Parathyroid adenoma (tissue), 2 donors: ENCODE results near the gene C19orf73.

ENCODE experiments used
- H2AFZ ChIP-seq: fragments of 300-600 bp; sonication (generic); one replicate; pipeline ENCODE4 v1.7.0; 2017; ENCODE audit warnings: antibody characterized with exemption, mild to moderate bottlenecking
- H3K27ac ChIP-seq: fragments of 300-600 bp; sonication (generic); one replicate; pipeline ENCODE4 v1.7.0; 2017
- H3K27me3 ChIP-seq: fragments of 300-600 bp; sonication (generic); one replicate; pipeline ENCODE4 v1.7.0; 2017; ENCODE audit warnings: low read length; ENCODE audit not compliant: control insufficient read depth, insufficient read depth
- H3K36me3 ChIP-seq: fragments of 300-600 bp; sonication (generic); one replicate; pipeline ENCODE4 v1.7.0; 2017; ENCODE audit warnings: low read length; ENCODE audit not compliant: control insufficient read depth, insufficient read depth
- H3K4me1 ChIP-seq: fragments of 300-600 bp; sonication (generic); one replicate; pipeline ENCODE4 v1.7.0; 2017; ENCODE audit warnings: control low read depth
- H3K4me2 ChIP-seq: fragments of 300-600 bp; sonication (generic); one replicate; pipeline ENCODE4 v1.7.0; 2017; ENCODE audit warnings: low read length
- H3K4me3 ChIP-seq: fragments of 300-600 bp; sonication (generic); one replicate; pipeline ENCODE4 v1.7.0; 2017; ENCODE audit warnings: low read depth, low read length
- H3K79me2 ChIP-seq: fragments of 300-600 bp; sonication (generic); one replicate; pipeline ENCODE4 v1.7.0; 2017; ENCODE audit warnings: control low read depth
- H3K9ac ChIP-seq: fragments of 300-600 bp; sonication (generic); one replicate; pipeline ENCODE4 v1.7.0; 2017; ENCODE audit warnings: mild to moderate bottlenecking
- H3K9me3 ChIP-seq: fragments of 300-600 bp; sonication (generic); one replicate; pipeline ENCODE4 v1.7.0; 2017; ENCODE audit warnings: low read length; ENCODE audit not compliant: control insufficient read depth
- TF ChIP-seq, protein P1 (sequence below): fragments of 300-600 bp; sonication (generic); IDR thresholded peaks from one replicate; pipeline ENCODE4 v1.7.0; 2017; ENCODE audit warnings: antibody characterized with exemption, mild to moderate bottlenecking
- donor health status: primary hyperparathyroidism.

C19orf73 gene

DNA sequence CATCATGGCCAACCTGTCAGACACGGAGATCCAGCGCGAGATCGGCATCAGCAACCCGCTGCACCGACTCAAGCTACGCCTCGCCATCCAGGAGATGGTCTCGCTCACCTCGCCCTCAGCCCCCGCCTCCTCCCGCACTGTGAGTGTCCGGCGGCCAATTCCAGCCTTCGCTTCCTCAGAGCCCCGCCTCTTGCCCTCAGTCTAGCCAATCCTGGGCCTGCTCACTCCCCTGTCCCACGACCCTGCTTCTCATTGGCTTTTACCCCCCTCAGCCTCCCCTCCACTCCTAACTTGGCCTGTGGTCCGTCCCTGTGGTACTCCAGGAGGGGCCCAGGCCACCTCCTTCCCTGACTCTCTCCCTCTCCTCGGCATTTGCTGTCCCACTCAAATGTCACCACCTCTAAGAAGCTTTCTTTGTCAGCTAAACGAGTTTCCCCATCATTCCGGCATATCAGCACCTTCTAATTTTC, 24.0 kb upstream of the C19orf73 start:
- H3K4me2 ChIP-seq = peak overlapping the region; percentile 99
- TF ChIP-seq, protein P1, sequence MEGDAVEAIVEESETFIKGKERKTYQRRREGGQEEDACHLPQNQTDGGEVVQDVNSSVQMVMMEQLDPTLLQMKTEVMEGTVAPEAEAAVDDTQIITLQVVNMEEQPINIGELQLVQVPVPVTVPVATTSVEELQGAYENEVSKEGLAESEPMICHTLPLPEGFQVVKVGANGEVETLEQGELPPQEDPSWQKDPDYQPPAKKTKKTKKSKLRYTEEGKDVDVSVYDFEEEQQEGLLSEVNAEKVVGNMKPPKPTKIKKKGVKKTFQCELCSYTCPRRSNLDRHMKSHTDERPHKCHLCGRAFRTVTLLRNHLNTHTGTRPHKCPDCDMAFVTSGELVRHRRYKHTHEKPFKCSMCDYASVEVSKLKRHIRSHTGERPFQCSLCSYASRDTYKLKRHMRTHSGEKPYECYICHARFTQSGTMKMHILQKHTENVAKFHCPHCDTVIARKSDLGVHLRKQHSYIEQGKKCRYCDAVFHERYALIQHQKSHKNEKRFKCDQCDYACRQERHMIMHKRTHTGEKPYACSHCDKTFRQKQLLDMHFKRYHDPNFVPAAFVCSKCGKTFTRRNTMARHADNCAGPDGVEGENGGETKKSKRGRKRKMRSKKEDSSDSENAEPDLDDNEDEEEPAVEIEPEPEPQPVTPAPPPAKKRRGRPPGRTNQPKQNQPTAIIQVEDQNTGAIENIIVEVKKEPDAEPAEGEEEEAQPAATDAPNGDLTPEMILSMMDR = no peak
- H3K36me3 ChIP-seq = no peaks in the 10 kb centered on the region
- peak overlapping the region; percentile 70 for H2AFZ ChIP-seq
- no peaks in the 10 kb centered on the region for H3K27me3 ChIP-seq
- H3K9ac ChIP-seq = no peak overlapping the region
- H3K4me1 ChIP-seq = peaks cover 3% of the 10 kb centered on the region
- no peaks in the 10 kb centered on the region for H3K79me2 ChIP-seq
- no peak overlapping the region for H3K27ac ChIP-seq
- no peaks in the 10 kb centered on the region for H3K9me3 ChIP-seq
- peak overlapping the region; percentile 95 for H3K4me3 ChIP-seq

DNA sequence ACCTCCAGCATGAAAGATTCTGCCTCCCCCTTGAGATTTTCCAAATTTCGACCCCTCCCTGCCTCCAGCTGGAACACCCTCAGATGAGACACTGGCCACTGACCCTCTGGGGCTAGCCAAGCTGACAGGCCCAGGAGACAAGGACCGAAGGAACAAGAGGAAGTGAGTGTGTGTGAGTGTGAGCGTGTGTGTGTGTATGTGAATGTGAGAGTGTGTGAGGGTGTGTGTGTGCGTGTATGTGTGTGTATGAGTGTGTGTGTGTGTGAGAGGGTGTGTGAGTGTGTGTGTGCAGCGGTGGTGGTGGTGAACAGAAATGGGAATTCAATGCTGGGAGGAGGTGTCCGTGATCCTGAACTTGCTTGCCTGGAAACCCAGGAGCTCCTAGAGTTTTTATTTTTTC, 22.4 kb upstream of the C19orf73 start:
- TF ChIP-seq, protein P1 = no peak
- Histone ChIP-seq H3K4me1 (peaks cover 3% of the 10 kb centered on the region), H3K9ac (no peak overlapping the region), H3K27ac (no peak overlapping the region), H3K36me3 (no peaks in the 10 kb centered on the region), H2AFZ (no peak overlapping the region), H3K27me3 (no peaks in the 10 kb centered on the region), H3K4me3 (no peak overlapping the region), H3K9me3 (no peaks in the 10 kb centered on the region), H3K4me2 (no peak overlapping the region), H3K79me2 (no peaks in the 10 kb centered on the region)

DNA sequence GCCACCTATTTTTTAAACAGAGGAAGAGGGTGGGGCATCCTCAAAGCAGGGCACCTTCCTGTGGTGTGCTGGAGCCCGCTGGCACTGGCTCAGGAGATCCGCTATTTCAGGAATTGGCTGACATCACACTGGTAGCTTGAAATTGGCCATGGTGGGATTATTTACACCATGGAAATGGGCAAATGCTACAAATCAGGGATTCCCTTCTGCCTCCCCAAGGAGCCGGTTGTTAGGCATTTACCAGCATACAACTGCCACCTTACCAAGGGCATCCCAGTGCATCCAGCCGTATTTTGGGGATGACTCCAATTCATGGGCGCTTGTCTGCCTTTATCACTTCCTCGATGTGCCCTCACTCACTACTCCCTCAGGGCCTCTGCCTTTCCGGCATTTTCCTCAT, 22.0 kb upstream of the C19orf73 start:
- no peaks in the 10 kb centered on the region for H3K27me3 ChIP-seq
- TF ChIP-seq, protein P1 = no peak
- H3K27ac ChIP-seq = no peak overlapping the region
- H3K79me2 ChIP-seq = no peaks in the 10 kb centered on the region
- no peak overlapping the region for H3K4me2 ChIP-seq
- H3K9me3 ChIP-seq = no peaks in the 10 kb centered on the region
- H3K4me1 ChIP-seq = no peaks in the 10 kb centered on the region
- H2AFZ ChIP-seq = no peak overlapping the region
- no peaks in the 10 kb centered on the region for H3K36me3 ChIP-seq
- no peak overlapping the region for H3K9ac ChIP-seq
- H3K4me3 ChIP-seq = no peak overlapping the region

DNA sequence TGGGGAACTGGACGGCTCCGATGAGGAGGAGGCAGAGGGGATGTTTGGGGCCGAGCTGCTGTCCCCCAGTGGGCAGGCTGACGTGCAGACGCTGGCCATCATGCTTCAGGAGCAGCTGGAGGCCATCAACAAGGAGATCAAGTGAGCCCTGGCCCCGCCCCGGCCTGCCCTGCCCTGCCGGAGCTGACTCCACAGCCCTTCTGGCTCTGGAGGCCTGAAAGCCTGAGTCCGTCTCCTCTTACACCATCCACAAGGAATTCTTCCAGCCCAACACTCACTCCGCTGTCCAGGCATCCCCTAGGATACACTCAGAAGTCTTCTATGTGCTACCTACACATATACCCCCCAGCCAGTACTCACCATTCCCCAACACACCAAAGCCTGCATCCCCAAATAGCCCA, 17.8 kb upstream of the C19orf73 start:
- H3K9ac ChIP-seq = no peak overlapping the region
- no peaks in the 10 kb centered on the region for H3K36me3 ChIP-seq
- no peak overlapping the region for H3K27ac ChIP-seq
- H3K79me2 ChIP-seq = no peaks in the 10 kb centered on the region
- H3K9me3 ChIP-seq = no peaks in the 10 kb centered on the region
- H3K27me3 ChIP-seq = no peaks in the 10 kb centered on the region
- no peak overlapping the region for H3K4me3 ChIP-seq
- H3K4me1 ChIP-seq = no peaks in the 10 kb centered on the region
- no peak overlapping the region for H2AFZ ChIP-seq
- no peak overlapping the region for H3K4me2 ChIP-seq
- TF ChIP-seq, protein P1 = no peak

DNA sequence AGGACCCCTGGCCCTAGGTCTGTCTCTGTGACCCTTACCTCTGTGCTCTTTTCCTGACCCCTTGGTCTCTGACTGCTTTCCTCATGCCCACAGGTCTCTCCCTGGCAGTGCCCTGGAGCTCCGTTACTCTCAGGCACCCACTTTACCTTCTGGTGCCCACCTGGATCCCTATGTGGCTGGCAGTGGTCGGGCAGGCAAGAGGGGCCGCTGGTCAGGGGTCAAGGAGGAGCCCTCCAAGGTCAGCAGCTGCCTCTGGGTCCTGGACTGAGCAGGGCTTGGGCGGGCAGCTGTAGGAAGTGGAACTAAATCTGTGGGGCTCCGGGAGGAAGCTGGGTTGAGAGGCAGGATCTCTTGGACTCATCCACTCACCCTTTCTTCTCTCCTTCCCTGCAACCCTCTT, 16.7 kb upstream of the C19orf73 start:
- H3K27me3 ChIP-seq = no peaks in the 10 kb centered on the region
- H3K36me3 ChIP-seq = no peaks in the 10 kb centered on the region
- H3K27ac ChIP-seq = no peak overlapping the region
- no peak overlapping the region for H3K4me3 ChIP-seq
- TF ChIP-seq, protein P1 = no peak
- H3K9ac ChIP-seq = no peak overlapping the region
- H3K9me3 ChIP-seq = no peaks in the 10 kb centered on the region
- no peak overlapping the region for H2AFZ ChIP-seq
- no peak overlapping the region for H3K4me2 ChIP-seq
- H3K79me2 ChIP-seq = no peaks in the 10 kb centered on the region
- no peaks in the 10 kb centered on the region for H3K4me1 ChIP-seq
